ENCODE measurements around the gene NAA10.

Gene NAA10

DNA sequence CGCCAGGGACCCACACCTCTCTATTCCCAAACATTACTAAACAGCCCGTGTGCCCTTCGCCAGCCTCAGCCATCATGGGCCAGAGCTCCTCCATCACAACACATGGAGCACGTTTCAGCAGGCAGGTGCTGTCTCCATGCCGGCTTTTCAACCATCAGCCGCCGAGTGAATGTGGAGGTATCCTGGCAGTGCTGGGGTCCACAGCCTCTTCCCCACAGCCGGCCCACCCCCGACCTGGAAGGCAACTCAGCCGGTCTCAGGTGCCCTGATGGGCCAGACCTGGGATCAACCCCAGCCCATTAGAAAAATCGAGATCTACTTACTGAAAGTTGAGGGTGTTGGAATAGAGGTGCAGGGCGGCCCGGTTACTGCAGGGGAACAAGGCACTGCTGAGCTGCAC lies 3.1 kb downstream of the NAA10 start:
- H3K4me3 ChIP-seq (ENCODE audit: low read length): no peak overlapping the region
- TF ChIP-seq, protein P1, sequence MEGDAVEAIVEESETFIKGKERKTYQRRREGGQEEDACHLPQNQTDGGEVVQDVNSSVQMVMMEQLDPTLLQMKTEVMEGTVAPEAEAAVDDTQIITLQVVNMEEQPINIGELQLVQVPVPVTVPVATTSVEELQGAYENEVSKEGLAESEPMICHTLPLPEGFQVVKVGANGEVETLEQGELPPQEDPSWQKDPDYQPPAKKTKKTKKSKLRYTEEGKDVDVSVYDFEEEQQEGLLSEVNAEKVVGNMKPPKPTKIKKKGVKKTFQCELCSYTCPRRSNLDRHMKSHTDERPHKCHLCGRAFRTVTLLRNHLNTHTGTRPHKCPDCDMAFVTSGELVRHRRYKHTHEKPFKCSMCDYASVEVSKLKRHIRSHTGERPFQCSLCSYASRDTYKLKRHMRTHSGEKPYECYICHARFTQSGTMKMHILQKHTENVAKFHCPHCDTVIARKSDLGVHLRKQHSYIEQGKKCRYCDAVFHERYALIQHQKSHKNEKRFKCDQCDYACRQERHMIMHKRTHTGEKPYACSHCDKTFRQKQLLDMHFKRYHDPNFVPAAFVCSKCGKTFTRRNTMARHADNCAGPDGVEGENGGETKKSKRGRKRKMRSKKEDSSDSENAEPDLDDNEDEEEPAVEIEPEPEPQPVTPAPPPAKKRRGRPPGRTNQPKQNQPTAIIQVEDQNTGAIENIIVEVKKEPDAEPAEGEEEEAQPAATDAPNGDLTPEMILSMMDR (conservative IDR thresholded peaks at IDR 0.05; ENCODE audit: low read length): no peak
- no peak for DNase-seq (ENCODE audit: low read depth)

DNA sequence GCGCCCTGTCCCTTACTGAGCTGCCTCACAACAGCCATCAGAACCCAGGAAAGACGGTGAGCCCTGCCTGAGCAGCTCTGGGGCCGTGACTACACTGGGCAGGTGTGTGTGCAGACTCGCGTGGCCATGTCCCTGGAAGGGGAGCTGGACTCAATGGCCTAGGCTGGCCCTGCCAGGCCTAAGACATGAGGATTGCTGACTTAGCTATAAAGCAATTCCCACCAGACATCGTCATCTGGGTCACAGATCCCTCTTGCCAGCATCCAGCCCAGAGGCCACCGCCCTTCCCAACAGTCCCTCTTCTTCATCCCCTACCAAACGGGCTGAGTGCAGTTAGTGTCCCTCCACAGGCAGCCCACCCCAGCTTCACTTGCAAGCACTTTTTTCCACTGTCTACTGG lies 3.7 kb downstream of the NAA10 start:
- no peak overlapping the region for H3K4me3 ChIP-seq (ENCODE audit: low read length)
- TF ChIP-seq, protein P1 (conservative IDR thresholded peaks at IDR 0.05; ENCODE audit: low read length): no peak
- DNase-seq (ENCODE audit: low read depth): no peak

DNA sequence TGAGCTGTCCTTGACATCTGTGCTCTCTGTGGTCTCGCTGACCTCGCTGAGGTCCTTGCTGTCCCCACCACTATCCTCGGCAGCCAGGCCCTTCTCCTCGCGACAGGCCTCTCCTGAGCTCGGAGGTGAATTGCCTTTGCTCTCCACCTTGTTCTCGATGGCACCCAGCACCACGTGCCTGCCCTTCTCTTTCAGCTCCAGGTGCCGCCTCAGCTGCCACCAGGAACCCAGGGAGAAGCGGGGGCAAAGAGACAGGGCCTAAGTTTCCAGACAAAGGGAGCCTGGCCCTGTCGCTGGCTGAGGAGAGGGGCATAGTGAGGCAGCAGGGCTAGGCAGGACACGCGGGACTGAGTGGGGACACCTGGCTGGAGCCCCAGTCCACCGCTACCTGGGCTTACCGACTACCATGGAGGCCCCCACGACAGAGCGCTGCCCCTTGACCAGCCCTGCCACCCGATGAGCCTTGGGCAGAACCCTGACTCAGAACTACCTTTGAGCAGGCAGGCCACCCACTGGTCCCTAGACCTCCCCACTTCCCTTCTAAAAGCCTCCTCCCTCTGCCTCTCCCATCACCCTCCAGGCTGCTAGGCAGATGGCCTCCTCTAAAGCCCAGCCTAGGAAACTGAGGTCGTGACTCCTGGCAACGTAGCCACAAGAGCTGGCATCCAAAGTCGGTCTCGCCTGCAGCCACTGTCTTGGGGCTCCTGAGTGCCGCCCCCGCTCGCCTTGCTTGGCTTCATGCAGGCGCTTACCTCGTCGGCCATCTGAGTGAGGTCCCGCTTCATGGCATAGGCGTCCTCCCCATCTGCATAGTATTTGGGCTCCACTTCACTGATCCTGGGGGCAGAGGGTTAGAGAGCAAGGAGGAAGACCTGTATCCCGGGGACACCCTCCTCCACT lies 4.6 kb downstream of the NAA10 start:
- H3K4me3 ChIP-seq (ENCODE audit: low read length): no peak overlapping the region
- TF ChIP-seq, protein P1 (conservative IDR thresholded peaks at IDR 0.05; ENCODE audit: low read length): no peak

DNA sequence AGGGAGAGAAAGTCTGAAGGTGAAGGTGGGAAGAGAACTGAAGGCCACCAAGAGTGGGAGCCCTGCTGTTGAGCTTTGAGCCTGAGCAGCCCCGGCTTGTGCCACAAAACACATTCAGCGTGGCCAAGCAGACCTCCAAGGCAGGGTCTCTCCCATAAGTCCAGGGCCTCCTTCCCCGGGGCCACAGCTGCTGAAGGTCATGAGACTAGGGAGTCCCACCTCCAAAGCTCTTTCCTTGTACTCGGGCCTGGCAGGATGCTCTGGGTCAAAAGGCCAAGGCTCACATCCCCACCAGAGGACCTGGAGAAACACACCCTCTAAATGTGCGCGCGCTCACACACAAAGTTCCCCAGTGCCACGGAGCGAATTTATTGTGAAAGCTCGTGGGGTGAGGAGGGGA lies 5.3 kb downstream of the NAA10 start:
- H3K4me3 ChIP-seq (ENCODE audit: low read length): no peak overlapping the region

More for the DNA sequence above, 4.6 kb downstream of the NAA10 start:
- DNase-seq (ENCODE audit: low read depth): no peak

DNA sequence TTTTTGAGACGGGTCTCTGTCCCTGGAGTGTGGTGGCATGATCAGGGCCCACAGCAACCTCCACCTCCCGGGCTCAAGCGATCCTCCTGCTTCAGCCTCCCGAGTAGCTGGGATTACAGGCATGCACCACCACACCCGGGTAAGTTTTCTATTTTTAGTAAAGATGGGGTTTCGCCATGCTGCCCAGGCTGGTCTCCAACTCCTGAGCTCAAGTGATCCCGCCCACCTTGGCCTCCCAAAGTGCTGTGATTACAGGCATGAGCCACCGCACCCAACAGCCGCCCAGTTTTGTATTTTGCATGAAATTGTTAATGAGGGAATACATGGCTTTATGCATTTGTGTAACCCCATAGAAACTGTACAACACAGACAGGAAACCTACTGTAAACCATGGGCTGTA lies 6.0 kb downstream of the NAA10 start:
- no peak overlapping the region for H3K4me3 ChIP-seq (ENCODE audit: low read length)
- TF ChIP-seq, protein P1 (conservative IDR thresholded peaks at IDR 0.05; ENCODE audit: low read length): no peak
- no peak for DNase-seq (ENCODE audit: low read depth)

More for the DNA sequence above, 5.3 kb downstream of the NAA10 start:
- no peak for DNase-seq (ENCODE audit: low read depth)
- TF ChIP-seq, protein P1 (conservative IDR thresholded peaks at IDR 0.05; ENCODE audit: low read length): no peak

DNA sequence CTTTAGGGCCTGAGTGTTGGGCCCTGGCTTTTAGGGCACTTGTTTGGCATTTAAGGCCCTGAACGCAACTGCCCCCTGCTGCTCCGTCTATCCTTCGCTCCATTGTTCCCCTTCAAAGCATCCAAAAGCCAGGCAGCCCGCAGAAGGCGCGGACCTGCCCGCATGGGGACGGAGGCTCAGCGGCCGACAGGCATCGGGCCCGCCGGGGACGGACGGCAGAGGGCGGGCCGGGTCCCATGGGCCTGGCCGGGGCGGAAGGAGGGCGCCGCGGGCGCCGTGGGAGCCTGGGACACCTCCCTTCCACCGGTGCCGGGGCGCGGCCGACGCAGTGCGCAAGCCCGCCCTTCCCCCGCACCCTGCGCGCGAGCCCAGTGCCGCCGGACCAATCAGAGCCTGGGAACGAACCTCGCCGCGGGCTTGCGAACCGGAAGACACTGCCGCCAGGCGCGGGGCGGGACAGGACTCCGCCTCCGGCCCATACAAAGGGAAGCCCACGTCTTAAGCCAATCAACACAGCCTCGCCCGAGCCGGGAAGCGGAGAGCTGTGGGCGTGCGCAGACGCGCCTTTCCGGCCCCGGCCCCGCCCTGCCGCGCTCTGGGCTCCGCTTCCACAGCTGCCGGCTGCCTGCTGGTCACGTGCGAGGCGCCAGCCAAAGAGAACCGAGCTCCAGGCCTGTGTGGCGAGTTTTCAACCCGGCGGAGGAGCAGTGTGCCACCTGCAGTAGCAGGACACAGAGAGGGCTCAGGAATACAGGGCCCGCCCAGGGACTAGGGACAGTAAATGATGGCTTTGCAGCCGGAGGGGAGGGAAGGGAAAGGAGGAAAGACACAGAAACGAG lies 6.7 kb downstream of the NAA10 start:
- peak overlapping the region; percentile 70 for H3K4me3 ChIP-seq (ENCODE audit: low read length)
- DNase-seq (ENCODE audit: low read depth): peak; percentile 98
- TF ChIP-seq, protein P1 (conservative IDR thresholded peaks at IDR 0.05; ENCODE audit: low read length): peak; percentile 21

Measured in AG10803 (cell line).